GM12878 (cell line): Measurements from ENCODE around the gene CDH4.

Source experiments
- JUND ChIP-seq: IDR thresholded peaks from 2 replicates; pipeline ENCODE4 v1.6.1; 2012; ENCODE audit warnings: low read depth, mild to moderate bottlenecking, low read length, improper control_type of control experiment, moderate library complexity
- YY1 ChIP-seq: IDR thresholded peaks from 2 replicates; pipeline ENCODE4 v1.6.1; 2011; ENCODE audit warnings: low read depth, mild to moderate bottlenecking, low read length

- TF ChIP-seq YY1 (no peak), JUND (no peak)
Measured at GRCh38 chr20:61700595-61701140, 448.6 kb downstream of the CDH4 start.
